Esophagus squamous epithelium (tissue), 4 donors: ENCODE measurements around the gene HSBP1L1.

Experiments
- POLR2A ChIP-seq, 4 donors: fragments of 450-650 bp; IDR thresholded peaks; one replicate each; pipeline ENCODE4 v1.6.1; 2017; ENCODE audit warnings: antibody characterized with exemption in 4 of 4, mild to moderate bottlenecking in 4 of 4, moderate library complexity in 3 of 4
- TF ChIP-seq, protein P1 (sequence below), 6 experiments: fragments of 450-650 bp in 4 of 6; fragments of 200-600 bp in 2 of 6; sonication (generic) in 2 of 6; IDR thresholded peaks; one replicate each; pipeline ENCODE4 v1.5.1; 2016 to 2019; ENCODE audit warnings: antibody characterized with exemption in 6 of 6, mild to moderate bottlenecking in 4 of 6, moderate library complexity in 4 of 6

DNA sequence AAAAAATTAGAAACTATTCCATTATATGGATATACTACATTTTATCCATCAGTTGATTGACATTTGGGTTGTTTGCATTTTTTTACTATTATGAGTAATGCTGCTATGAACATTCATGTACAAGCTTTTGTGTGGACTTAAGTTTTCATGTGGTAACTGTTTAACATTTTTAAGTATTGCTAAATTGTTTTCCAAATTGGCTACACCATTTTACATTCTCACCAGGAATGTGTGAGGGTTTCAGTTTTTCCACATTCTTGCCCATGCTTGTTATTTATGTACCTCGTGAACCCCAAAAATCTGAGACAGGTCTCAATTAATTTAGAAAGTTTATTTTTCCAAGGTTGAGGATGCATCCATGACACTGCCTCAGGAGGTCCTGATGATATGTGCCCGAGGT, 27.1 kb downstream of the HSBP1L1 start:
- TF ChIP-seq, protein P1, sequence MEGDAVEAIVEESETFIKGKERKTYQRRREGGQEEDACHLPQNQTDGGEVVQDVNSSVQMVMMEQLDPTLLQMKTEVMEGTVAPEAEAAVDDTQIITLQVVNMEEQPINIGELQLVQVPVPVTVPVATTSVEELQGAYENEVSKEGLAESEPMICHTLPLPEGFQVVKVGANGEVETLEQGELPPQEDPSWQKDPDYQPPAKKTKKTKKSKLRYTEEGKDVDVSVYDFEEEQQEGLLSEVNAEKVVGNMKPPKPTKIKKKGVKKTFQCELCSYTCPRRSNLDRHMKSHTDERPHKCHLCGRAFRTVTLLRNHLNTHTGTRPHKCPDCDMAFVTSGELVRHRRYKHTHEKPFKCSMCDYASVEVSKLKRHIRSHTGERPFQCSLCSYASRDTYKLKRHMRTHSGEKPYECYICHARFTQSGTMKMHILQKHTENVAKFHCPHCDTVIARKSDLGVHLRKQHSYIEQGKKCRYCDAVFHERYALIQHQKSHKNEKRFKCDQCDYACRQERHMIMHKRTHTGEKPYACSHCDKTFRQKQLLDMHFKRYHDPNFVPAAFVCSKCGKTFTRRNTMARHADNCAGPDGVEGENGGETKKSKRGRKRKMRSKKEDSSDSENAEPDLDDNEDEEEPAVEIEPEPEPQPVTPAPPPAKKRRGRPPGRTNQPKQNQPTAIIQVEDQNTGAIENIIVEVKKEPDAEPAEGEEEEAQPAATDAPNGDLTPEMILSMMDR (IDR thresholded peaks at IDR 0.05), result no peak
- TF ChIP-seq POLR2A (IDR thresholded peaks at IDR 0.05), result no peak
